Mammary epithelial cell (primary cell): ENCODE data around the gene FCRL3.

ENCODE experiments used
- CTCF ChIP-seq, 2 donors: IDR thresholded peaks in 1 of 2; conservative IDR thresholded peaks in 1 of 2; 2 replicates each; pipeline ENCODE4 v1.5.1; 2011 to 2012; ENCODE audit warnings: inconsistent platforms in 2 of 2, low read length in 2 of 2, mild to moderate bottlenecking in 2 of 2, control low read depth in 1 of 2, low read depth in 1 of 2; ENCODE audit not compliant: insufficient read depth in 1 of 2; ENCODE audit errors: extremely low read depth in 1 of 2
- EZH2 ChIP-seq: IDR thresholded peaks from 2 replicates; pipeline ENCODE4 v1.6.1; 2012; ENCODE audit warnings: low read length, inconsistent platforms, borderline replicate concordance

GRCh38 chr1:157628773-157629172 lies 71.8 kb downstream of the FCRL3 start:
- TF ChIP-seq CTCF (conservative IDR thresholded peaks at IDR 0.05 in 1 of 2, IDR thresholded peaks at IDR 0.05 in 1 of 2; ENCODE audit: extremely low read depth in 1 of 2, insufficient read depth in 1 of 2, low read depth in 1 of 2, low read length in 2 of 2): no peak
- TF ChIP-seq EZH2: no peak
